HG02840 (cell line): ENCODE results near the gene MAPK12.

Source experiments
- ATAC-seq: cut with Tn5 transposase; IDR thresholded peaks from one replicate; pipeline ENCODE4 v1.9.1; 2021; ENCODE audit warnings: mild to moderate bottlenecking, moderate library complexity, moderate number of reproducible peaks; ENCODE audit not compliant: unreplicated experiment, low FRiP score

Gene MAPK12

DNA sequence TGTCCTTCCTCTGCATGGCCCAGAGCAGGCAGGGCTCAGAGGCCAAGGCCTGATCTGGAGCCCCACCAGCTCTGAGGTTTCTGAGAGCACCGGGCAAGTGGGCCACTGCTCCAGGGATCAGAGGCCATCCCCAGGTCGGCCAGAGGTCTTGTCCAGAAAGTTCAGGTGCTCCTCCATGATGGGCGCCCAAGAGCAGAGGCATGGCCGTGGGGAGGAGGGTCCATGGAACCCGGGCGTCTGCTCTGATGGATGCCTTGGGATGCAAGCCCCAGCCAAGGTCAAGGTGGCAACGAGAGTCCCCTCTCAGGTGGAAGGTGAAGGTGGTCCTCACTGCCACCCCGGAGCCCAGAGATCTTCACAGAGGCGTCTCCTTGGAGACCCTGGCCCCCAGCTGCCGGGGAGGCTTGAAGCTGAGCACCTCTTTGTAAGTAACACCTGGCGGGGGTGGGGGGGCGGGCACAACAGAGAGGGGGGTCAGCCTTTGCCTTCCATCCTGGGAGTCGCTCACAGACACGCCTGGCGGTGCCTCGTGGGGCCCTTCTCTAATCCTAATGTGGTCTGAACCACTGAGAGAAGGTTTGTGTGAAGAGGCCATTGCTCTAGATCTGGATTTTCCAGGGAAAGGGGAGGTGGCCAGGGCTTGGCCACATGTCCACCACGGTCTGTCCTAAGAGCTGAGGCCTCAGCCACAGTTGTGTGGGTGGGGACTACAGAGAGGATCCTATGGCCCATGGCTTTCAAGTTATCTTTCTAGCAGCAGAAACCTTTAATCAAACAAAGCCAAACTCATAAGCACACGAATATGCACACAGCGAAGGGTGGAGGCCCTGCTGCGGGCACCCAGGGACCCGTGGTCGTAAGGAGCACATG, 8.2 kb downstream of the MAPK12 start:
- ATAC-seq, result no peak

DNA sequence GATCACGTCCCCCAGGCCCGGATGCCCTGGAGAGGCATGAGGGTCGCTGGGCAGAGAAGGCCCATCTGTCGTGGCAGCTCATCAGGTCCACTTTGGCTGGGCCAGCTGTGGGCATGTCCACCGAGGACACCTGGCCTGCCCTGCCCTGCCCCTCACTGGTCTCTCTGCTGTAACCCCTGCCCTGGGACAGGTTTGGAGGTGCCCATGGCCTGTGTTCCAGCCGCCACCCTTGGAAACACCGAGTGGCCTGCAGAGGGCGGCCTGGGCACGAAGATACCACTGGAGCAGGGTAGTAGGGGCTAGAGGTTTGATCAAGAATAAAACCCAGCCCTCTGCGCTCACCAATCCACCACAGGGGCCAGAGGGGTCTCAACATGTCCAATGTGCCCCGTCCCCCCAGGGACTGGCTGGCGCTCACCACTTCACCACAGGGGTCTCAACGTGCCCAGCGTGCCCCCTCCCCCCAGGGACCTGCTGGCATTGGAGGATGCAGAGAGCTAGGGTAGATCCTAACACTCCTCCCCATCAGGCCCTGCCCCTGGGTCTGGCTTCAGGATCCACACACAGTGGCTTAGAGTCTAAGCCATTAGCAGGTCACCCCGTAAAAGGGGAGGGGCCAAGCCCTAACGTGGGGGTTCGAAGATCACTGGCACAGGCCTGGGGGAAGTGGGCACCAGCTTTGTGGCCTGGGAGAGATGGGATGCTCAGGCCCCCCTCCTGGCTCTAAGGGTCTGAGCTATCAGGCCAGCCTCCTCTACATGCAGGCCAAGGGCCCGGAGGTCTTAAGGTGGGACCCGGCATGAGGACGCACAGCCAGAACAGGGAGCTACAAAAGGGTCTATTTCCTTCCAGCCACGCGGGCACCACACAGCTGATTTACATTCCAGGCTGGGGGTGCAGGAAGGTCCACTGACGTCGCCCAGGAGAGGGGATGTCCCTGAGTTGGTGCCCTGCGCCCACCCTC, 9.1 kb downstream of the MAPK12 start:
- ATAC-seq, result no peak

DNA sequence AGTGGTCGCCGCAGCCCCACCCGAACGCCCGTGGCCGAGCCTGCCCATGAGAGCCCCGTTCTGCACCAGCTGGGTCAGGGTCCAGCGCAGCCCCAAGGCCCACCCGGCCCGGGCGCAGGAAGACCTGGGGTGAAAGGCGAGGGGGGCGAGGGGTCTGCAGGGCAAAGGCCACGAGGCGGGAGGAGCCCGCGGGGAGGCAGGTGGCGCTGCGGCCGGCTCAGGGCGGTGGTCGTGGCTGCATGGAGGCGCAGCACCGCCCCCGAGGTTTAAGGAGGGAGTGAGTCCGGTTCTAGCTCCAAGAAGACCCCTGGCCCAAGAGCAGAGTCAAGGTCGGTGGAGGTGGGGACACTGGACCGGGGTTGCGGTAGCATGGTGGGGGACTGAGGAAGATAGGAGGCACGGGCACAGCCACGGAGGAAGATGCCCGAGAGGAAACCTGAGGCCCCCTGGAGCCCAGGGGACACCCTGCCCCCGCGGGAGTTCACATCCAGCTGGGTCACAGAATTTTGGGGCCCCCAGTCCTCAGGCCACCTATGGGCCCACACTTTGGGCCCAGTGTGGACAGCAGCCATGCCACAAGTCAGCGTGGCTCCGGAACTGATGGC, 9.9 kb downstream of the MAPK12 start:
- no peak for ATAC-seq

DNA sequence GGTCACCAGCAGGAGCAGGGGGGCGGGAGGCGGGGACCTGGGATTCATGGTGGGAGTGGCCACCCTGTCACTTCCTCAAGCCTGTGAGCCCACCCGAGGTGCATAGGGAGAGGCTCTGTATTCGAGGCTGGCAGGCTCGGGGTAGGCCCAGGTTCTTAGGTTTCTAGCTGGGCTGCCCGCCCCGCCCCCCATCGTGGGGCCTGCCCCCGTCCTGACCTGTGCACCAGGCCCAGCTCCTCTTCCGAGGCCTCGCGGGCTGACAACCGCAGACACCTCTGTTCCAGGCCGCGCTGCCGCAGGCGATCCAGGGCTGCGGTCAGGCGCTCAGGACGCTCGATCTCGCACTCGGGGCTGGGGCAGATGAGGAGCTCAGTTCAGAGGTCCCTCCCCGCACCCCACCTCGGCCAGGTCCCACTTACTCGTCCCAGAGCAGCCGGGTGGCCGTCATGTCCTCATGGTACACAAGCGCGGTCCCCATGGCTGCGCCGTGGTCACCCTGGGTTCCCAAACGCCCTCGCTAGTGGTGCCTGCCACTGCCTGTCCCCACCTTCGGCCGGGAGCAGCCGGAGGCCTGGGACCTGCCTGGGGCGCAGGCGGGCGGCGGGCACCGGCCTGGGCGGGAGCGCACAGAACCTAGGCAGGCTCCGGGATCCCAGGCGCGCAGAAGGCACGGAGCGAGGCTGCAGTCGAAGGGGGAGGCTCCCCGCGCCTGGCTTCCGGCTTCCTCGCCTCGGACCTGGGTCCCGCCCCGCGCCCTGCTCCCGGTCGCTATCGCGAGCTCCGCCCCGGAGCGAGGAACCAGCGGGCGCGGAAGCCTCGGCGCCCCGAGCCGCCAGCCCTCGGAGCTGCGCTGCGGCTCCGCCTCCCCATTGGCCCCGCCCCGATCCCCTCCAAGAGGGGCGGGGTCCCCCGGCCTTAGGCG, 10.7 kb downstream of the MAPK12 start, which contains the start of gene HDAC10:
Gene HDAC10 (minus strand): TSS at position 711 of the 922 bp plus-strand sequence. CDS start 233 bp downstream, at position 478.
- peak; percentile 42 for ATAC-seq

DNA sequence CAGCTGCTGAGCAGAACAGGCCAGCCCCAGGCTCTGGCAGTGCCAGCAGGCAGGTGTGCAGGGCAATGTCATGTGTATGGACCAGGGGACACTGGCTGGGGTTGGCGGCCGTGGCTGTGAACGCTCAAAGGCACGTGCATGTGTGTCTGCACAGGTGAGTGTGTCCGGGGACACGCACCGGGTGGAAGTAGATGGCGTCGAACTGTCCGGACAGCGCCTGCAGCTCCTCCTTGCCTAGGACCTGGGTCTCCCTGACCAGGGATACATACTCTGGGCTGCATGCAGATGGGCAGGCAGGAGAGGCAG, 11.3 kb downstream of the MAPK12 start:
- no peak for ATAC-seq

DNA sequence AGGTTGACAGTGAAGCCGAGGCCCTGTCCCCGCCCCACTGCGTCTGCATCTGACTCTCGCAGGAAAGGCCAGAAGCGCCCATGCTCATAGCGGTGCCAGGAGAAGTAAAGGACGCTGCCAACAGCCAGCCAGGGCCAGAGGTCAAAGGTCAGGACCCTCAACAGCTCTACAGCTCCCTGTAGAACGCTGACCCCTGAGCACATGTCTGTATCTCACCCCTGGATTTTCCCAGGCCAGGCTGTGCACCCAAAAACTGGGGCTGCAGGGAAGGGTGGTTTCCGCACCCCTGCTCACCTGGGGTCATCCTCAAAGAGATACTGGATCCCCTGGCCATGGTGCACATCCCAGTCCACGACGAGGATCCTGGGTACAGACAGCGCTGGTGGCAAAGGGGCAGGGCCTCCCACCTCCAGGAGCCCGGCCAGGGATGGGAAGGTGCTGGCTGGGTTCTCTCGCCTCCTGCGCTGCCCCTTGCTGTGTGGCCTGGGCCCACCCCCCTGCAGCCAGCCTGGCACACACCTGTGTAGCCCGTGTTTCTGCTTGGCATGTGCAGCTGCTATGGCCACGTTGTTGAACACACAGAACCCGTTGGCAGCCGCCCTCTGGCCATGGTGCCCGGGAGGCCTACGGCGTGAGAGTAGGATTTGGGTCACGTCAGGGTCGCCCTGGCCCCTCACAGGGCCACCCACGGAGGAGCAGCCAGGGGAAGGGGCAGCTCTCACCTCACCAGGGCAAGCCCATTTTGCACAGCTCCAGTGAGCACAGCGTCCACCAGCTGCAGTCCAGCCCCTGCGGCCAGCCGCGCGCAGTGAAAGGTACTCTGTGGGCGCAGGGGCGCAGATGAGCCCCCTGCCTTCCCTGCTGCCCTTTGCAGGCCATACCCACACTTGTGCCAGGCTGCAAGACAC, 11.9 kb downstream of the MAPK12 start:
- ATAC-seq, result no peak

DNA sequence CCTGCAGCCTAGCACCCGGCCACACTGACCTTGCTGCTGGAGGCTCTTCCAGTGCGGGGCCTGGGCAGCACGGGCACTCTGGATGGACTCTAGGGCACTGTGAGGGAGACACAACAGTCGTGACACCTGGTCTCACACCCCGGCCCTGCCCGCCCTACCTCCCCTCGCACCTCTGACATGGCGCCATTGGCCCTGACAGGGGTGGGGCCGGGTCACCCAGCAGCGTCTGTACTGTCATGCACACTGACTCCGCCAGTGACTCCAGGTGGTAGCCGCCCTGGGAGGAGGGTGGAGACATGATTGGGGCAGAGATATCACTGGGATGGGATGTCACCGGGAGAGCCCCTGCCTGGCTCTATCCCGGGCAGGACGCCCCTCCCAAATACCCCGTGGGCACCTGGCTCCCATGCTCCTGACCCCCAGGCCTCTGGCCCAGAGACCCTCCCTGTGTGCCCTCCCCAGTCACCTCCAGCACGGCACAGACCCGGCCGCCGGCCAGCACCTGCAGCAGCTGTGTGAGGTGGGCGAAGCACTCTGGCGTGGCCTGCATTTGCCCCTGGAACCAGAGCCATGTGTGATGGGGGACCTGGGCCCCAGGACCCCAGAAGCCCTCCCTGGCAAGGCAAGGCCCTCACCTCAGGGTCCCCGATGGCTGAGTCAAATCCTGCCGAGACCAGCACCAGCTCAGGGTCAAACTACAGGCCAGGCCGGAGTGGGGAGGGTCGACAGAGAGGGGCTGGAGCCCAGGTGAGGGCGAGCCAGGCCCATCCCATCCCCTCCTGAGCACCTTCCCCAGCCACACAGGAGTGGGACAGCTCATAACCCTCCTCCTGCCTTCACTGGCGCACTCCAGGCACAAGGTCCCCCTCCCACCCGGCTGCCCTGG, 13.0 kb downstream of the MAPK12 start:
- ATAC-seq, result no peak

DNA sequence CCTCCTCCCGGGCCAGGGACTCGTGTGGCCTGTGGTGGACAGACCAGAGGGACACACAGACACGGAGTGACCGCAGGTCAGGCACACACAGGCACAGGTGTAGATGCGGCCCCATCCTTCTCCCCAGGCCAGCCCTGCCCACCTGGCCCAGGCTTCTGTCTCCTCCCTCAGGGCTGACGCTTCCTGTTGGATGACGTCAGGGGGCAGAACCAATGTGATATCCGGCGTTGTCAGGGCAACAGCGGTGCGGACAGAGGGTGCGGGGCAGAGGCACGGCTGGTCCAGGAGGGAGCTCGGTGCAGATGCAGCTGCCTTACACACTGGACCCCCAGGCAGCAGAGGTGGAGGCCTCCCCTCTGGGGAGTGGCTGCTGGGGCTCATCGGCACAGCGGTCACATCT, 13.7 kb downstream of the MAPK12 start:
- ATAC-seq, result no peak

DNA sequence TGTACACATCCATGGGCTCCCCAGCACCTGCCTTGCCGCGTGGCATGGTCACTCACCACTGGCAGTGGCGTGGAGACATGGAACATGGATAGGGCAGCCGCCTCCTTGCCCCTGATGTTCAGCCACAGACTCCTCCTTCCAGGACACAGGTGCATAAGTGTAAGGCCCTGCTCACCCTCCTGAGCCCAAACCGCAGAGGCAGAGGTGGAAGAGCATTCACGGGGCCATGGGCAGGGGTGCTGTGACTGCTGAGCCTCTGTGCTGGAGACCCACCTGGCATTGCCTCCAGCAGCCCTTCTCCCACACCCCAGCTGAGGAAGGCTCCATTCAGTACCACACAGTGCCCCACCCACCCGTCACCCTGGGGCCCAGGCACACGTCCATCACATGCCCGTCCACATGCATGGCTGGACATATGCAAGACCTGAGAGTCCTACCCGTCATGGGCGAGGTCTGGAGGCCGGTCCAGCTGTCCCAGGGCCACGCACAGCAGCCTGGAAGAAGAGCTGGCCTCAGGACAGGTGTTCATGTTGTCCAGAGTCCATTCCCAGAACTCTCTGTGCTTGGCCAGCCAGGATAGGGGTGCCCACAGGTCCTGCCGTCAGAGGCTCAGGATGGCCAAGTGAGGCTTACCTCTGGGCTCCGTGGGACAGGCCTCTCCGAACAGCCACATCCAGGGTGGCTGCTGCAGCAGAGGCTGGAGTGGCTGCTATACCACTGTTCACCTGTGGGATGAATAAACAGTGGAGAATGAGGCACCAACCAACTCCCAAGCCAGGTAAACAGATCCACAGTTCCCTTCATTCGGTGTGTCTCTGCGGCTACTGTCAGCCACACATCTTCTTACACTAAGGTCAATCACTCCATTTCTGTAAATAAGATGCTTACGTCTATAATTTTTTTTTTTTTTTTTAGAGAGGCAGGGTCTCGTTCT, 15.0 kb downstream of the MAPK12 start:
- ATAC-seq, result no peak

DNA sequence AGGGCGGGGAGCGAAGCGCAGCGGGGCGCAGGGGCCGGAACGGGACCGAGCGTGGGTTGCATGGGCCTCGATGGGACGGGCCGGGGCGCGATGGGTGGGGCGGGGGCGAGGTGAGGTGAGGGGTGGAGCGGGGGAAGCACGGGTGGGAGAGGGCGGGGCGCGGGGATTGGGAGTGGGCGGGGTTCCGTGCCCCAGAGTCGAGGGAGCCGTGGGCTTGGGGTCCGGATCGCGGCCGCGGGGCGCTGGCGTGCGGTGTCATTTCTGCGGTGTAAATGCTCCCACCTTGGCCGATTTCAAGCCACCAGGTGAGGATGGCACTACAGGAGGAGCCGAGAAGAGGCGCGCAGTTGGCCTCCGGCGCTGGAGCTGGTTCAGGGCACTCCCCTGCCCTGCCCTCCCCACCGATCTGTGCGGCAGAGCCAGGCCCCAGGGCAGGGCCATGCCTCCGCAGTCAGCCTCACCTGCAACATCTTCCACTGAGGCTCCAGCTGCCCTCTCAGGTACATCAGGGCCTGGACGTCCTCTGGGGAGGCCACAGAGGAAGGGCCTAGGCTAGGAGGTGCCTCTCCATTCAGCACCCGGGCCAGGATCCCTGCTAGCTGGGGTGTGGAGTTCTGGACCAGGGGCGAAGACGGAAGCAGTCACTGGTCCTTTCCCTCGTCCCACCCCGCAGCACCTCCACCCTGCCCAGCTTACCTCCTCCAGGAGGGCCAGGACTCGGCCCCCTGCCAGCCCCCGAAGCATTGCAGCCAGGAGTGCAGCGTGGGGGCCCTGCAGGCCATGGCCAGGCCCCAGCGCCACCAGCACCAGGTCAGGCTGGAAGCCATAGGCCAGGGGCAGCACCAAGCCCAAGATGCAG, 16.0 kb downstream of the MAPK12 start:
- ATAC-seq, result no peak

DNA sequence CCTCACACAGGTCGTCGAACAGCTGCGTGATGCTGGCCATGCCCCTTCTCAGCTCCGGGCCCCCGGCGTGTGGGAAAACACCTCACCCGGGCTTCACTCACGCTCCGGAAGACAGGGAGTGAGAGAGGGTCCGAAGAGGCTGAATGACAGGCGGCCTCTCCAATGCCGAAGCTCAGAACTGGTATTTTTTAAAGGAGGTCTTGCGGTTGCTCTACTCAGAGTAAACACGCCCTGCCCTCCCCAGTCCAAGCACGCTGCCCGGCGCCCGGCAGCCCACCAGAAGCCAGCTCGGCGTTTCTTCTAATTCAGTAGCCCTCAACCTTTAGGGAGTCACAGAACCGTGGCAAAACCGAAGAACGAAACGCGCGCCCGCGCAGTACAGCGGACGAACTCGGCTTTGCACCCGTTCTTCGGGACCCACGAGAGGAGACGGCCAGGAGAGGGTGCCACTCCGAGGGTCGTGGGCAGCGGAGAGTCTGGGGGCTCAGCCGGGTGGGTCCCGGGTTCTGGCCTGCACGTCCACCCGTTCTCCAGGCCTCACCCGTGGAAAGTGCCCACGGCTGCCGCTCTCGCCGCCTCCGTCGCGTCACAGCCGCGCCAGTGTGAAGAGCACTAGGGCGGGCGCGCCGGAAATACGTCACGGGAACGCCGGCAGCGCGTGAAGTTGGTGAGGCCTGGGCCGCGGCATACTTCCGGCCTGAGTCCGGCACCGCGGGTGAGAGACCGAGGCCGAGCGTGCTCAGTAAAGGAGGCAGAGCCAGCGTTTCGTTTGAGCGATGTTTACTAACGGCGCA, 16.9 kb downstream of the MAPK12 start, which contains the start of gene TUBGCP6:
Gene TUBGCP6 (minus strand): TSS at position 604 of the 794 bp plus-strand sequence. CDS start 564 bp downstream, at position 40.
- ATAC-seq, result peak; percentile 78

DNA sequence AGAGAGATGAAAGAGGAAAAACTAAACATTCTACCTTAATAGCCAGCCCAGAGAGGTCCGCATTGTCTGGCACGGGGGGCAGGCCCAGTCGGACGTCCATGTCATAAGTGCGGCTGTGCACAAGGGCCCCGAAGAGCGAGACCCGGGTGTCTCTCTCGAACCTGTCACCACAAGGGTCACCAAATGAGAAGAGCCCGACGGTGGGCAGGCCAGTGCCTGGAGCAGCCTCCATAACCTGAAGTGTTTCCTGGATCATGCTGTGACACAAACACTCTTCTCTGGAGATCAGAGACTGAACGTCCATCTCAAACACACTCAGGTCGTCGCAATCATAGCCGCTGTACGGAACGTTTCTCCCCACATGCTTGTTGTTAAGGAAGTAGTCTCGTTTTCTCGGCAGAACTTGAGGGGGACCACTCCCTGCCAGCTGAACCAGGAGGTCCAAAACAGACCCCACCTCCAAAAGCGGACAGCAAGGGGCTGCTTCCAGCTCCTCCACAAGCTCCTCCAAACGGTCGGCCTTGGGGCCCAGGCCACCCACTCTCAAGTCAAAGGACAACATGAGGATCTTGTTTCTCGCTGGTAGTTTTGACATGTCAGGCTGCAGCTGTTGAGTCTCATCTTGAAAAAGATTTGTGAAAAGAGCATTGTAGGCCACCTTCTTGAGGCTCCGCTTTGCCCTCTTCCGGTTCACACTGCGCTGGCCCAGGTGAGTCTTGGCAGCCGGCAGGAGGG, 17.6 kb downstream of the MAPK12 start:
- ATAC-seq, result no peak

DNA sequence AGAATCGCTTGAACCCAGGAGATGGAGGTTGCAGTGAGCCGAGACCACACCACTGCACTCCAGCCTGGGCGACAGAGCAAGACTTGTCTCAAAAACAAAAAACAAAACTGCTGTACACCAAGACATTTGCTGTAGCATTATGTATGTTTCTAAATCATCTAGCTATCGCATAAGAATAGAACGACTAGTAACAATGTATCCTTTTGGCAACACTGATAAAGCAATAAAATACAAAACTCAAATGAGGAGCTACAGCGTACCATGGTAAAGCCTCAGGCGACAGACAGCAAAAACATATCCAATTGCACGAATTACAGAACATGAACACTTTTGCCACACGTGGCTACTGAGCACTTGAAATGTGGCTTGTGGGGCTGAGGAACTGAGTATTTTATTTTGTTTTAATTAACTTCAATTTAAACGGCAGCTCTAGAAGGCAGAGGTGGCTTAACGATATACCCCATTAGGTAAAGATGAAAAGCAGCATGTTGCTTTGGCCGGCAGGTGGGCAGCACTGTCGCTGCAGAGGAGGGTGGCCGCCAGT, 19.0 kb downstream of the MAPK12 start:
- no peak for ATAC-seq

DNA sequence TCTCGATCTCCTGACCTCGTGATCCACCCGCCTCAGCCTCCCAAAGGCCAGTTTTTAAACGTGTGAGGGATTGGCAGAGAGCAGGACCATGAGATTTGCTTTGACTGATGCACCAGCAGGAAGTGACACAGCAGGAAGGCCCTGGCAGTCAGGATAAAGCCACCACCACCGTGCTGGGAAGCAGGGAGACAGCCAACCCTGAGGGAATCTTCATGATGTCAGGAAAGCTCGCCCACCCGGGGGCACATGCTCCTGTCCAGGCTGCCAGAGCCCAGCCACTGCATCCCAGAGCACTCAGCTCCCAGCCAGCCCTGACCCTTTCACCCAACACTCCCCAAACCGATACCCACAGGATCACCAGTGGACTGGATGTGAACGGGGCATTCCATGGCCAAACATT, 22.7 kb downstream of the MAPK12 start:
- ATAC-seq, result no peak
